Testis (tissue), 2 donors: ENCODE measurements around the gene PGA5.
"Not testable (repeated sequence)": the region's sequence is repeated elsewhere in the genome, so short reads cannot be mapped to it uniquely, and the experiment has no call there.

Experiments
- POLR2A ChIP-seq: fragments of 450-650 bp; IDR thresholded peaks from one replicate; pipeline ENCODE4 v1.6.1; 2017; ENCODE audit warnings: antibody characterized with exemption, mild to moderate bottlenecking, moderate library complexity
- TF ChIP-seq, protein P1 (sequence below), 3 experiments: fragments of 450-650 bp in 2 of 3; fragments of 200-600 bp in 1 of 3; sonication (generic) in 1 of 3; IDR thresholded peaks; one replicate each; pipeline ENCODE4 v1.5.1; 2016 to 2019; ENCODE audit warnings: antibody characterized with exemption in 3 of 3, mild to moderate bottlenecking in 2 of 3, moderate library complexity in 1 of 3

GRCh38 chr11:61252332-61252731, 11.4 kb downstream of the PGA5 start:
- TF ChIP-seq, protein P1, sequence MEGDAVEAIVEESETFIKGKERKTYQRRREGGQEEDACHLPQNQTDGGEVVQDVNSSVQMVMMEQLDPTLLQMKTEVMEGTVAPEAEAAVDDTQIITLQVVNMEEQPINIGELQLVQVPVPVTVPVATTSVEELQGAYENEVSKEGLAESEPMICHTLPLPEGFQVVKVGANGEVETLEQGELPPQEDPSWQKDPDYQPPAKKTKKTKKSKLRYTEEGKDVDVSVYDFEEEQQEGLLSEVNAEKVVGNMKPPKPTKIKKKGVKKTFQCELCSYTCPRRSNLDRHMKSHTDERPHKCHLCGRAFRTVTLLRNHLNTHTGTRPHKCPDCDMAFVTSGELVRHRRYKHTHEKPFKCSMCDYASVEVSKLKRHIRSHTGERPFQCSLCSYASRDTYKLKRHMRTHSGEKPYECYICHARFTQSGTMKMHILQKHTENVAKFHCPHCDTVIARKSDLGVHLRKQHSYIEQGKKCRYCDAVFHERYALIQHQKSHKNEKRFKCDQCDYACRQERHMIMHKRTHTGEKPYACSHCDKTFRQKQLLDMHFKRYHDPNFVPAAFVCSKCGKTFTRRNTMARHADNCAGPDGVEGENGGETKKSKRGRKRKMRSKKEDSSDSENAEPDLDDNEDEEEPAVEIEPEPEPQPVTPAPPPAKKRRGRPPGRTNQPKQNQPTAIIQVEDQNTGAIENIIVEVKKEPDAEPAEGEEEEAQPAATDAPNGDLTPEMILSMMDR (IDR thresholded peaks at IDR 0.05) = not testable (repeated sequence)
- not testable (repeated sequence) for TF ChIP-seq POLR2A
